Stimulated activated CD8-positive, alpha-beta memory T cell treated with anti-CD3 and anti-CD28 coated beads, Interleukin-4, amount 100 ng/mL, for 4 hours (primary cell): ENCODE results near the gene MTHFD1L.
A peak's percentile ranks its signal among the peaks of the same experiment; 100 is the strongest.
"Not testable (repeated sequence)": the region's sequence is repeated elsewhere in the genome, so short reads cannot be mapped to it uniquely, and the experiment has no call there.

Experiments
- DNase-seq, 2 donors: peaks; one replicate each; pipeline ENCODE4 v3.0.0-alpha.2; 2020; ENCODE audit warnings: low read depth in 2 of 2, low spot score in 1 of 2

The MTHFD1L gene

GRCh38 chr6:150865406-150866146 lies at the start of gene MTHFD1L:
MTHFD1L (plus strand) TSS chr6:150865702; CDS start chr6:150865823, 121 bp downstream.
- DNase-seq, result peak; percentile 34 to 62

- DNase-seq, result not testable (repeated sequence)
Observed at GRCh38 chr6:150816554-150816953, 48.9 kb upstream of the MTHFD1L start.

GRCh38 chr6:150822932-150823331 lies 42.6 kb upstream of the MTHFD1L start:
- DNase-seq, result no peak

- DNase-seq, result no peak
Observed at GRCh38 chr6:150826788-150827187, 38.7 kb upstream of the MTHFD1L start.

- not testable (repeated sequence) for DNase-seq
Observed at GRCh38 chr6:150828107-150828506, 37.4 kb upstream of the MTHFD1L start.

- DNase-seq, result no peak
Observed at GRCh38 chr6:150830439-150831165, 34.9 kb upstream of the MTHFD1L start.

- DNase-seq, result no peak
Observed at GRCh38 chr6:150831577-150831976, 33.9 kb upstream of the MTHFD1L start.

GRCh38 chr6:150835620-150836019 lies 29.9 kb upstream of the MTHFD1L start:
- no peak for DNase-seq

- no peak for DNase-seq
Observed at GRCh38 chr6:150840185-150840584, 25.3 kb upstream of the MTHFD1L start.

- no peak for DNase-seq
Observed at GRCh38 chr6:150841189-150841588, 24.3 kb upstream of the MTHFD1L start.

GRCh38 chr6:150841697-150842096 lies 23.8 kb upstream of the MTHFD1L start:
- DNase-seq, result no peak

GRCh38 chr6:150844371-150844770 lies 21.1 kb upstream of the MTHFD1L start:
- DNase-seq, result no peak

- no peak for DNase-seq
Observed at GRCh38 chr6:150846641-150847040, 18.9 kb upstream of the MTHFD1L start.

GRCh38 chr6:150848400-150848799 lies 17.1 kb upstream of the MTHFD1L start:
- no peak for DNase-seq

- DNase-seq, result not testable (repeated sequence)
Observed at GRCh38 chr6:150854392-150854791, 11.1 kb upstream of the MTHFD1L start.

GRCh38 chr6:150855171-150855570 lies 10.3 kb upstream of the MTHFD1L start:
- DNase-seq, result not testable (repeated sequence)

GRCh38 chr6:150857062-150857944 lies 8.2 kb upstream of the MTHFD1L start:
- no peak for DNase-seq

GRCh38 chr6:150857945-150858308 lies 7.6 kb upstream of the MTHFD1L start:
- DNase-seq, result no peak

GRCh38 chr6:150861448-150862168 lies 3.9 kb upstream of the MTHFD1L start:
- not testable (repeated sequence) for DNase-seq

- no peak for DNase-seq
Observed at GRCh38 chr6:150863213-150863928, 2.1 kb upstream of the MTHFD1L start.
